CD4-positive, alpha-beta T cell treated with Interleukin-6 for 4 hours (primary cell): Measurements from ENCODE around the gene CREG1.
A peak's percentile ranks its signal among the peaks of the same experiment; 100 is the strongest.
"Not testable (repeated sequence)": the region's sequence is repeated elsewhere in the genome, so short reads cannot be mapped to it uniquely, and the experiment has no call there.

Source experiments
- DNase-seq: peaks from one replicate; pipeline ENCODE4 v3.0.0-alpha.2; 2020; ENCODE audit warnings: mixed read lengths

CREG1 gene

DNA sequence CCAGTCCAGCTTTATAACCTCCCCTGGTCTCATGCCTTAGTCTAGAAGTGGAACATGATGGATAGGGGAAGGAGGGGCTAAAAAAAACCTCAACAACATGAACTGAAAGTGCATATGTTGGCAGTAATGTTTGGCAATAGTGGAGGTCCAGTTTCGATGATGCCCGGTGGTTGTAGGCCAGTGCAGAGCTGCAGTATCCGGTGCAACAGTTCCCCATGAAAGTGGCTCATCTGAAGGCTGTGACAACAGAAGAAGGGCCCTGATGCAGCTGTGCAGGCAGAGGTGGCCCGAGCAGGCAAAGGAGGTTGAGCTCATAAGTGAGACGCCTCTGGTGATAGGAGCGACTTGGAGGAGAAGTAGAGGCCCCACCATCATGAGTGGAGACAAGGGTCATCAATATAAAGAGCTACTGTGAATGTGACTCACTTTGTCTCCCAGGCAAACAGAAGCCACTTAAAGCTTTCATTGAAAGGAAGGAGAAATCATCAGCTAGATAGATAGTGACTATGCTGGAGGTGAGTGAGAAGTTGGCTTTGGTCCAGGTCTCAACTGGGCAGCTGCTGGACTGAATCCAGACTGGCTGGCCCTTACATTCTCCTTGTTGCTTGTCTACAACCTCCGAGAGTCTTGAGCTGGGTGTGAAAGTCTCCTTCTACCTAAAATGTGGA, 10.2 kb upstream of the CREG1 start:
- no peak for DNase-seq

DNA sequence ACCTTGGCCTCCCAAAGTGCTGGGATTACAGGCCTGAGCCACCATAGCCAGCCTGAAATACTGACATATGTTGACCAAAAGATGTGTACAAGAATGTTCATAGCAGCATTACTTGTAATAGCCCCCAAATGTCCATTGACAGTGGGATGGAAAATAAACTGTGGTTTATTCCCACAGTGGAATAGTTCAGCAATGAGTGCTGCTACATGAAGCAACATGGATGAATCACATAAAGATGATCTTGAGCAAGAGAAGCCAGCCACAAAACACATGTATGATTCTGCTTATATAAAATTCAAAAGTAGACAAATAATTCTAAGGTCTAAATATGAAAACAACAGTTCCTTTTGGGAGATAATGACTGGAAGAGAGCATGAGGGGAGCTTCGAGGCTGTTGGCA, 9.1 kb upstream of the CREG1 start:
- DNase-seq, result no peak

DNA sequence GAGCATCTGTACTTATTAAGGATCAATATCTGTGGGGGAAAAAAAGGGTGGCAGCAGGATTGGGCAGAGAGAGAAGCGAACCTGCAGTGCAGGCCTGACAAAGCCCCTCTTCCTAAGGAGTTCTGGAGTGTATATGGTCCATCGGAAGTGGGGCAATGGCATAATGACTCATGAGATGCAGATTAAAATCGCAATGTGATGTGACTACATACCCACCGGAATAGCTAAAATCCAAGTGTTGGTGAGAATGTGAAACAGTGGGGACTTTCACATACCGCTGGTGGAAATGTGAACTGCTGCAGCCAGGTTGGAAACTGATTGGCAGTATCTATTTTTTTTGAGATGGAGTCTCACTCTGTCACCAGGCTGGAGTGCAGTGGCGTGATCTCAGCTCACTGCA, 8.2 kb upstream of the CREG1 start:
- DNase-seq, result no peak

DNA sequence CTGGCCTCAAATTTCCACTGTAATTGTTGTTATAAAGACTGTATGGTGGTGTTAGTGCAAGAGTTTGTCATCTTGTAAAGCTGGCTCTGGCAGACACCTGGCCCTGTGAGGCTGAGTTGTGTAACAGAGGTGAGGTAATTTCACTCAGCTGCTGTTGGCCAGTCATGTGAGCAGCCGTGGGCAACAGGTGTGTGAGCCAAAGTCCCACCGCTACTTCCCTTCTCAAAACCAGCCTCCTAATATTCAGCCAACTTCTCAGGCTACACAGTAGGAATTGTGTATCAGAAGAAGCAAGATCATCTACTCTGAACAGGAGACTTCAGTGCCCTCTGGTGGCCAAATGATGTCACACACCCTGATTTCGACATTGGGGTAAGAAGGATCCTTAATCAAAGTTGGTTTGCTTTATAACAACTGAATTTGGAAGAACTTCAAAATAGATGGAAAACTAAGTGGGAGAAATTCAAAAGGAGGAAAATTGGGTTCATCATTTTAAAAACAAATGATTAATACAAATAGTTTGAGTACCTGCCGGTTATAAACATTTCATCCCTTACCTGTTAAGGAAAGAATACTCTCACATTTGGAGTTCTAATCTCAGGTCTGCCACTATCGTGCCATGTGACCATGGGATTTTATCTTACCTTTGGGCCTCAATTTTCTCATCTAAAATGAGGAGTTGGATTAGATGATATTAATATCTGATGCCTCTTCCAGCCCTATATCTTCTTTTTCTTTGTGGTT, 2.6 kb upstream of the CREG1 start:
- peak; percentile 80 for DNase-seq

DNA sequence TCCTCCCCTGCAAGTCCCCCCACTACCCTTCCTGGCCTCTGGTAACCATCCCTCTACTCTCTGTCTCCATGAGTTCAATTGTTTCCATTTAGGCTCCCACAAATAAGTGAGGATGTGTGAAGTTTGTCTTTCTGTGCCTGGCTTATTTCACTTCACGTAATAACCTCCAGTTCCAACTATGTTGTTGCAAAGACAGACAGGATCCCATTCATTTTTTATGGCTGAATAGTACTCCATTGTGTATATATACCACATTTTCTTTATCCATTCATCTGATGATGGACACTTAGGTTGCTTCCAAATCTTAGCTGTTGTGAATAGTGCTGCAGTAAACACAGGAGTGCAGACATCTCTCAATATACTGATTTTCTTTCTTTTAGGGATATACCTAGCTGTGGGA, 1.5 kb upstream of the CREG1 start:
- DNase-seq, result not testable (repeated sequence)

DNA sequence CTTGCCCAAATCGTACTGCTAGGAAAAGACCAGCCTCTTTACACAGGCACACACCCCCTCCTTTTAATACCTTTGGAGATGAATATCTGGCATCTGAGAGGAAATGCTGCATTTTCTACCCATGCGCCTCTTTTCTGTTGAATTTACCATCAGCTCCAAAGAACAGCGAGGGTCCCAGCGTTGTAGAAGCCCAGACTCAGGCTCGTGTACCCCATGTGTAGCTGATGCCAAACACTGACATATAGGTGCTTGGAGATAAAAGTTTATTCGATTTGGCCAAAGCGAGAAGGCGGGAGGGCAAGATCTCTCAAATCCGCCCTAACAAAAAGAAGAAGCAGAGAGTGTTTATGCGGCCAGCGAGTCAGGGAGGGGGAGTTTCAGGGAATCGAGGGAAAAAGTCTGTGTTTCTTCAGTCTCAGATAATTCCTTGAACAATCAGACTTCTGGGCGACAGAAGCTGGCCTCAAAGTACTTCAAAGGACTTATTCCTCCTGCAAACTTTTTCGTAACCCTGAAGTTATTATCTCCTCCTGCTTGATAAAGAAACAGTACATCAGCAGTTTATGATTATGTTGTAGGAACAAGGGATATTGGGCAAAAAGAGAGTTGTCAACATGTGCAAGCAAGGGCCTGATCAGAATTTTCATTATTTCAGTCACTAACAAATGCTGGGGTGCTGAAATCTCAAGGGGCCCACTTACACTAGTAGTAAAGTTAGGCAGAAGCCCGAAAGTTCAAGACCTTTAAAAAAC, 642 bp upstream of the CREG1 start:
- no peak for DNase-seq

DNA sequence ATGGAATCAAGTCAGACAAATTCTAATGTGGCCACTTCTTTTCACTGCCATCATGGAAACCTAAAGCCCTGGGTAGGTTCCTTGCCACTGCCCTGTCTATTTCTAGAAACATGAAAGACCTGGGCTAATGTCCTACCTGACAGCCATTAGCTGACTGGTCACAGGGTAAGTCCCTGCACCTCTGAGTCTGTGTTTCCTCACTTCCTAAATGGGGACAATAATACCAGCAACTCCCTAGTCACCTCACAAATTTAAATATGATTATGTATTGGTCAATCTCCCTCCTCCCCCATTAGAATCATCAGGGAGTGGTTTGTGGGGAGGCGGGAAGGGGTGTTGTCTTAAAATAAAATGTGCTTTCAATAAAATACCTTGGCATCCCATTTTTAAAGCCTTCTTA, 2.2 kb downstream of the CREG1 start:
- no peak for DNase-seq

DNA sequence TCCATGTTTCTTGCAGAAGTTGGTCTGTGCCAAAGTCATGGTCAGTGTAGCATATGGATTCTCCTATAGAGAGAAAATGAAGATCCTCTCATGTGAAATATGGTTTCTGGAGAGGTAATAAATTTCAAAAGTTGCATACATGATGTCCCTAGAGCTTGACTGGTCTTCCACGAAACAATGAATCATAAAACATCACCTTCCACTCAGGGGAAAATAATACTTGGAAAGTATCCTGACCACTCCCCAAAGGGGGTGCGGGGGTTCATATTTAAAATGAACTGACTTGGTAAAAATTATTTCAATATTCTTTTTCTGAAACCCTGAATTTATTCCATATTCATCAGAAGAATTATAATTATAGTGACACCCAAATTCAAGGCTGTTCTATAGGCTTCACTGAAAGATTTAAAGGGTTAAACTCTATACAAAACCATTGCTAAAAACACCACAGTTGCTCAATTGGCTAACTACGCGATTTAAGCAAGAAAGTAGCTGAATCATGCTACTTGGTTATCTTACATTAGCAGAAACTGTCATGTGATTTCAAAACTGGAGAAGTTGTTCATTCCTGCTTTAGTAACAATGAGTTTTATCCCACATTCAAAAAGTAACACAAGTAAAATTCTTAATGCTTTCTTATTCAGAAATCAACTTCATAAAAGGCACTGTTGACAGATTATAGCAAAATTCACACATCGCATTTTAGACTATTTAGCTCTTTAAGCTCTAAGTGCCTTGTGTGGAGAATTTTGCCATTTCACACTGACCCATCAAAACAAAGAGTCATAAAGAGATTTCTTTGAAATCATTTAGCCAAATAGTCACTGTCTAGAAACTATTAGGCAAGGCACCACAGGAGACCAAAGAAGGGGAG, 5.3 kb downstream of the CREG1 start:
- no peak for DNase-seq

DNA sequence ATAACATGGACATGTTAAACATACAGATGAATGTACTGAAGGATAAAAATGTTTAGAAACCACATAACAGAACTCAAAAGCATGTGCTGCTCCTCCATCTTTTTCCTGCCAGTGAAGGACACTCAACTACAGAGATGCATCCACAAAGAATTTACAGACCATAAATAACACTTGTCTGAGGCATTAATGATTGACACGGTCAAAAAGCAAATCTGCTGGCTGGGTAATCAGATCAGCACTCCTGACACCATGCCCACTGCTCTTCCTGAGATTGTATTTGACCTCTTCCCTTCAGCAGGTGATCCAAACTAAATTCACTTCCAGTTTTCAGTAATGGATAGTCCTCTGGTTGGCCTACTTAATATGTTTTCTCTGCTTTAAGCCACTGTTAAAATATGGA, 6.6 kb downstream of the CREG1 start:
- no peak for DNase-seq

DNA sequence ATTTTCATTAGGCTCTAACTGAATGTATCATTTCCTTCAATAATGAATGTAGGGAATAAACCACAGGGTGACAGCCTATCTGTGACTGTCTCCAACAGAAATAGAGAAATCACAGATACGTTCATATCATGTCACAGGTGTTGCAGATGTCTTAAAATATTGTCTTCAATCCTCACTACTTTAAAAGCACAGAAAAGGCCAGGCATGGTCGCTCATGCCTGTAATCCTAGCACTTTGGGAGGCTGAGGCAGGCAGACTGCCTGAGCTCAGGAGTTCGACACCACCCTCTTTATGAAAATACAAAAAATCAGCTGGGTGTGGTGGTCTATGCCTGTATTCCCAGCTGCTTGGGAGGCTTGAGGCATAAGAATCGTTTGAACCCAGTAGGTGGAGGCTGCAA, 8.2 kb downstream of the CREG1 start:
- no peak for DNase-seq

DNA sequence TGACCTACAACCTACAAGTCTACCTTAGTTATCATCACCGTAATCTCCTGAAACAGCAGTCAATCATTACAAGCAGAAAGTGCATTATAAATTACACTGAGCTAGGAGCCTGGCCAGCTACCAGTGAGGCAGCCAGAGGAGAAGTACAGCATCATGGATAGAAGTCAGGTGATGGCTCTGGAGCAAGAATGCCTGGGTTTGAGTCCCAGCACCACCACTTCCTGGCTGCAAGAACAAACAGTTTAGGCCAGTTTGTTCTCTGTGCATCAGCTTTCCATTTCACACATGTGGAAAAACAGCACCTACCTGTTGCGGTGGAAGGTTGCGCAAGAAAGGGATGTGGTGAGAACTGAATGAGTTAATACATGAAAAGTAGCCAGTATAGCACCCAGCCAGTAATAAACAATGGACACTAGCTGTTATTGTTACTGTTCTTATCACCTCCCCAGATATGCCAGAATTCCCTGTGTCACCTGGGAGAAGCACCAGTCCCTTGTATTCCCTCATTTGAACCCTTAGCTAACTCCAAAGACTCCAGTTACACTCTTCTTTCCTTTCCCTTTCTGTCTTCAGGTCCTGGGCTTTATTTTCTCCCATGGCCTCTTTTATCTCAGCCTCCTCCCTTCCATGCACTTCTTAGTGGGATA, 9.0 kb downstream of the CREG1 start:
- no peak for DNase-seq

DNA sequence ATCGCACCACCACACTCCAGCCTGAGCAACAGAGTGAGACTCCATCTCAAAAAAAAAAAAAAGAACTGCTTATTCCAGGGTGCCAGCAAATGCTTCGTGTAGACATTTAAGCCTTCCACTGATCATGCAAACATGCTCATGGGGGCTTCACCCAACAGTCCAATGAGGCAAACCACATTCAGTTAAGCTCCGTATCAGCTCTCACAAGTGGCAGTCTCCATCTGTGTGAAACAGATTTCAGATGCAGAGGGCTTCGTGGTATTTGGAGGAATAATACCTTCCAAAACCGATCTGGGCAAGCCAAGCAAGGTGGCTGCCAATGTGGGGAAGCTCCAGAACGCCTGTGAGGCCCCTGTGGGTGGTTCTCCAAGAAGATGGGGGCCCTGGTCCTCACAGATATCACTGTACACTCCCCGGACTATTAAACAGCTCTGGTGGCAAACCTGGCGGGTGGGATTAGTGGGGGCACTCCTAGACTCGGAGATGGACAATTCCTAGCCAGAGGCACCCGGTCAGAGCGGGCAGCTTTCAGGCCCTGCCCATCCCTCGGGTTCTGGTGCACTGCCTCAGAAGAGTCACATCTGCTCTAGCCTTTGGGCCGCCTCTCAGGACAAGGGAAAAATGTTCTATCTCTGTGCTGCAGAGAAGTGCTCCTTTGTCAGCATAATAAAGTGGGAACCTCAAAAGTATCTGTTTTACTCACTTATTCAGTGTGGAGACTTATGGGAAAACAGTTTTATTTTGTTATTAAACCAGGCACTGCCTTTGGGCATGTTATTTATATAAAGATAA, 10.2 kb downstream of the CREG1 start:
- DNase-seq, result no peak

DNA sequence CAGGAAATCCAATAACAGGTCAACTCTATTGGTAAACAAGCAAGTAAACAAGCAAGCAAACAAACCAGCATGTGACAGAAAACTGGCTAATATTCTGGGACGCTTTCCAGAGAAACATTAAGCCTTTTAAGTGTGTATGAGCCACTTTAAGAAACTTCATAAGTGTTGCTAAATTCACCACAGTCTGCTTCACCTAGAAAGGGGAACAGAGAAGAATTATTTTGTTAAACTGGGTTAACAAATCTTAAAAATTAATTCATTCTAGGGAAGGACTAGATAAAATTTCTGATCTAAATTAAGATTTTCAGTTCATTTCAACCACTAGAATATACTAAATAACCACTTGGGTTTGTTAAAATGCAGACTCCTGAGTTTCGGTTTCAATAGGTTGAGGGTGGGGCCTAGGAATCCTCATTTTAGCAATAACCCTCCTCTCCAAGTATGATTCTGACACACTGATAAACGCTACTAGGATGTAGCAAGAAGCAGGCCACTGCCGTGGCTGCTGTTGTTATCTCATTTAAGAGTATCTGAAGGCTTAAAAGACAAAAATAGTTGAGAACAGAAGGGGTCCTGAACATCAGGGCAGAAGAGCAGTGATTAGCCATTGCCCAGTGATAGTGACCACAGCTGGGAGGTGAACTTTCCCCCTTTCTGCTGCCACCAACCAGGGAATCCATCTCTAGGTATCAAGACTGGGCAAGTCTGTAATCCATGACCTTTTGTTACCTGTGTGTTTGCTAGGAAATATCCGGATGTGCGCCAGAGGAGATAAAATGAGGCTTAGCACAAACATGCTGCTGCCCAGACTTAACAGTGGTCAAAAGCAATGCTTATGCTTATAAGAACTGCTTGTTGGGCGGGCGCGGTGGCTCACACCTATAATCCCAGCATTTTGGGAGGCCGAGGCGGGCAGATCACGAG, 11.2 kb downstream of the CREG1 start:
- DNase-seq, result no peak

DNA sequence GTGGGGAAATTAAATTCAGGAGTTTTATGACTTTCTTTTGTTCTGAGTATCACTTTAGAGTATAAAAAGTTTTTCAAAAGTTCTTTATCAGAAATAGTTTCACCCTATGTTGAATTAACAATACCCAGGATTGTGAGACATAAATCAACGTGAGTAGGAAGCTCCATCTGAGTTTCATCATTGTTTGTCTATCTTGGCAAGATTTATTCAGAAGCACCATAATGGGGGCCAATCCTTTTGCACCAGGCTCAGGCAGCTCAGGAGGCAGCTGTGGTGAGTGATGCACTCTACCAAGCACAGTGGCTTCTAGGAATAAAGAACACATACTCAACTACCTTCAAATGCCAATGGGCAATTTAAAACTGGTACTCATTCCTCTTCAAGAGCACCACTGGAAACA, 12.0 kb downstream of the CREG1 start:
- DNase-seq, result no peak

DNA sequence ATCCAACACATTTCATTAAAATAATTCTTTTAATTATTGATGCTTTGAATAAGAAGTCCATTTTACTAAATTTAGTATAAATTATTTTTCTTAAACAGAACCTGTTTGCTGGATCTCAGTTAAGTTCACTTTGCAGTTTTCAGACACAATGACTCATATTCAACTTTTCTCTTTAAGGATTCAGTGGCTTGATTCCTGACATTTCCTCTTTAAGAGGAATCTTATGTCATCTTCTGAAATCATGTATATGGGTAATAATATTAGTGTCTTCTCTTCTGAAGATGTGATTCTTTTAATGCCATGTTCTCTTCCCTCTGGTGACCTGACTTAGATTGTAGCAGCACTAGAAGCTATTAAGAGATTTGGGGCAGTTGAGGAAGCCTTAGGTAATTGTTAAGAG, 12.6 kb downstream of the CREG1 start:
- DNase-seq, result no peak

DNA sequence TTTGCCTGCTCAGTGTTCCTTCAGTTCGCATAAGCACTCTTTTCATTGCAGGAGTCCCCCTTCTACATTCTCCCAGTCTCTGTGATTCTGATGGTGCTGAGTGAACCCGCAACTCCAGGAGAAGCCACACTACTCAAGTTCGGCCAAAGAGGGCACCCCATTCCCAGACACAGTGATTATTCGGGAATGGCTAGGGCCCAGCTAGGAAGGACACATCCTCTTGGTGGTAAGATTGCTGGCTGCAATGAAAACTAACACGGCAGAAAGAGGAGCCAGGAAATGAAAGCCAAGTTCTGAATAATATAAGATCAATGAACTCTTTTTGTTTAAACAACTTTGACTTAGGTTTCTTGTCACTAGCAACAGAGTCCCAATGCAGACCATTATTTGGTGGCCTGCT, 14.9 kb downstream of the CREG1 start:
- DNase-seq, result no peak

DNA sequence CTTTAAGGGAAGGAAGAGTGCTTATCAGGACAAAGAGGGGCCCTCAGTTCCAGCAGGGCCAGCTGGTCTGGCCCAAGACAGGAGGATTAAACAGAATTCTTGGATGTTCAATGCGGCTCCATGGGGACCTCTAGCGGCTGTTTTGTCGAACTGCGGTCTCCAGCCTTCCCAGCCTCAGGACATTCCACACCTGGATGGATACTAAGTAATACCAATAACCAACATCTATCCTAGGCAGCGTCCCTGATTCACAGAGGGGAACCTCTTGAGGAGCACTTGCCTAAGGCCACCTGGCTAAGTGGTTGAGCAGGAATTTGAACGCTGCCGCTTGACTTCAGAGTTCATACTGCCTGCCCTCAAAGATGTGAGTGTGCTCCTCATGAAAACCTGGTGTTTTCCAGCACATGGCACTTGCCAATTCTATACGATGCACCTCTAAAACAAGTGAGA, 19.7 kb downstream of the CREG1 start:
- peak; percentile 77 for DNase-seq

DNA sequence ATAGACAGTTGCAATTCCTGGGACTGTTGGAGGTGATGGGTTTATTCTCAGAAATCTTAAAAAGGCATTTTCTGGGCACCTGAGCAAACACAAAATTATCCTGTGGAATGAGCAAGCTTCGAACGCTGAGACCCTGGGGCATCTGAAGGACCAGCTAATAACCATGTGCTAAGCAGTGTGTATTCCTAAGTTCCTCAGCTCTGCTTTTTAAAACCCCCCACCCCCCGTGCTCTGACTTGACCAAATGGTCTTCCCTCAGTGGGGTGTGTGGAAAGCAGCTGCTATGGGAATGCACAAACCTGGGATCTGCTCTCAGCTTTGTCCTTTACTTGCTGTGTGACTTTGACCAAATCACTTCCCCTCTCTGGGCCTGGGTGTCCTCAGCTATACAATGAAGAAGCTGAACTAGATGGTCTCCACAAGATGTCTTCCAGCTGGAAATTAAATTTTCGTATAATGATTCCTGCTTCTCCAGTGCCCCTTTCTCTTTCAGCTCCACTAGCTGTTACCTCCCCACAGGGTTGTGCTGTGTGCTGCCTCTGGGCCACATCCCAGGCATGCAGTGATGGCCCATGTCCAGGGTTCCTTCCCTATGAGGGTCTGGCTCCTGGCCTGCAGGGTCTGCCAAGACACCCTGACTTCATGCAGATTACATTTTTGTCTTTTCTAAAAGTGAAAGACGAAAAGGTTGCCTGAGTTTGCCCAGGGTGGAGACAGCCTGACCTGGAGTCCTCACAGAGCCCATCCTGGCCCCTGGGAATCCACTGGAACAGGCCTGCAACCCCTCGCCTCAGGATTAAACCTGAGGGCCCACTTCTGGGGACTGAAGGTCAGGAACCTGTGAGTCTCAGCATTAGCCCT, 20.4 kb downstream of the CREG1 start:
- DNase-seq, result no peak

DNA sequence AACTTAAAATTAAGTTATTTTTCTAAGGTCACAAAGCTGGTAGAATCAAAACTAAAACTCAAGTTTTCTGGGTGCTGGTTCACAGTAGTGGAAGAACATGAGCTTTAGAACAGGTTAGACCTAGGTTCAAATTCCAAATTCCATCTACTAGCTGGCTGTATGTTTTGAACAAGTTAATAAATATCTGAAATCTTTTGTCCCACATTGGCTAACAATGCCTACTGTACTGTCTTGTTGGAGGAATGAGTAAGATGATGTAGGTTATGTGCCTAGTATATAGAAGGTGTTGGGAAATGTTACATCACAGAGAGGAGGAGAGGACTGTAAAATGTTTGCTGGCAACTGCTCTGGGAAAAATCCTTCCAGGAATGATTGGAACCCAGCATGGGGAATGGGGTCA, 21.2 kb downstream of the CREG1 start:
- DNase-seq, result no peak
